Inflammatory macrophage (primary cell): ENCODE results near the gene APPL1.
"Not testable (repeated sequence)": the region's sequence is repeated elsewhere in the genome, so short reads cannot be mapped to it uniquely, and the experiment has no call there.

ENCODE experiments used
- DNase-seq, 2 donors: peaks; one replicate each; pipeline ENCODE4 v3.0.0-alpha.2; 2020 to 2022

Gene APPL1

DNA sequence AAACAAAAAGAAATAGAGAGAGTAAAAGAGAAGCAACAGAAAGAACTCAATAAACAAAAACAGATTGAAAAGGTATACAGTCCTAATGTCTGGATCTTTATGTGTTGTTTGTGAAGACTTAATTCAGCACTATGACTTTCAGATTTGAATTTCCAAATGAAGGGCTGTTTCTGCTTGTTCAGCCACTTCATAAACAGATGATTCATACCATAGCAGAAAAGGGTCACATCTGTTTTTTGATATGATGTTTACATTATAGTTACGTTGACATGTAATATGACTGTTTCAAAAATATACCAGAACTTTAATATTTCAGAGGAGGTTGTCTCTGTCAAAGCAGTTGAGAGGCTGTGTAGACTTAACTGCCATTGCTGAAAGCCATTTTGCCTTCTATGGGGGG is 40.9 kb downstream of the APPL1 start:
- DNase-seq: no peak

DNA sequence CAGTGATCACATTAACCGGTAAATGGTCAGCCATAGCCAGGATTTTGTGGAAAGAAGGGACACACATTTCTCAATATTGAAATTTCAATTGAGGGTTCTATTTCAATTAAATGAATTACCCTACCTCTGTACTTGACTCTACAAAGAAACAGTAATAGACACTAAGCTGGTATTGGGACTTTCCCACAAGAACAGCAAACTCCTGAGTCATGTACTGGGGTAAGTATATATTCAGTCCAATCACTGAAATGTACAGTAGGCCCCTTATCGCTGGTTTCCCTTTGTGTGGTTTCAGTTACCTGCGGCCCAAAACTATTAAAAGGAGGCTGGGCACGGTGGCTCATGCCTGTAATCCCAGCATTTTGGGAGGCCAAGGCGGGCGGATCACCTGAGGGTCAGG is 47.3 kb downstream of the APPL1 start:
- DNase-seq: no peak

DNA sequence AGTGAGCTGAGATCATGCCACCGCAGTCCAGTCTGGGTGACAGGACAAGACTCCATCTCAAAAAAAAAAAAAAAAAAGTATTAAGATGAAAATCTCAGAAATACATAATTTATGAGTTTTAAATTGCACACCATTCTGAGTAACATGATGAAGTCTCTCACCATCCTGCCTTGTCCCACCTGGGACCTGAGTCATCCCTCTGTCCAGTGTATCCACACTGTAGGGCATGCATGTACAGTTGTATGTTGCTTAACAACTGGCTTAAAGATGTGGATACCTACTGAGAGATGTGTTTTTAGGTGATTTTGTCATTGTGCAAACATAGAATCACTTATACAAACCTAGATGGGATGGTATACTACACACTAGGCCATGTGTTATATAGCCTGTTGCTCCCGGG is 47.9 kb downstream of the APPL1 start:
- DNase-seq: no peak

DNA sequence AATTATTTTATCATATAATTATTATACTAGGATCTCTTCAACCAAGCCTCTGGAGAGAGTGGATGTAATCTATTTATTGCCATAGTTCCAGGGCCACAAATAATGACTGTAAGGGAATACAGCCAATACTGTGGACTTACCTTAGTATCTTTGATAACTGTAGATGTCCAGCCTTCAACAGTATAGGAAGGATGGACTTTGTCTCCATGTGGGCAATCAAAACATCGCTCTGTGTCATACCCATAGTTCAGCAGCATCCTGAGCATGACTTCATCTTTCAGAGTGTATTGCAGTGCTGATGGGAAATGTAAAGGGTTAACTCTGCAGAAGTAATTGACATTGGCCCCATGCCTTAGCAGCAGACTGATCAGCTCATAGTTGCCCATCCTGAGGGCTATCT is 50.7 kb downstream of the APPL1 start:
- DNase-seq: no peak

DNA sequence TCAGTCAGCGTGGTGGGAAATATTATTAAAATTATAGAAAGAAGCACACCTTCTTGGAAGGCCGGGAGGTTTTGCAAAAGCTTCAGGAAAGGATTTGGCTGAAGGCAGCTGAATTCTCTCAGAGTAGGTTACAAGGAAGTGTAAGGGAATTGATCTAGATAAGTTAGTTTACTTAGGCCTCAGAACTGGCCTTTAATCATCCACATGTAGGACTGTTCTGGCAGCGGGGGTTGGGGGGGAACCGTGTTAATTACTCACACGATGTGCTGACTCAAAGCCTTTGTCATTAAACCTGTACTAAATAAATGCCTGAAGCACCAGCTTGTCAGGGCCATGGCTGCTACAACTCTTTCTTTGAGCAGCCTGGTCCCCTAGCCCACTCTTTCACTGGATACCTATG is 52.2 kb downstream of the APPL1 start:
- no peak for DNase-seq

DNA sequence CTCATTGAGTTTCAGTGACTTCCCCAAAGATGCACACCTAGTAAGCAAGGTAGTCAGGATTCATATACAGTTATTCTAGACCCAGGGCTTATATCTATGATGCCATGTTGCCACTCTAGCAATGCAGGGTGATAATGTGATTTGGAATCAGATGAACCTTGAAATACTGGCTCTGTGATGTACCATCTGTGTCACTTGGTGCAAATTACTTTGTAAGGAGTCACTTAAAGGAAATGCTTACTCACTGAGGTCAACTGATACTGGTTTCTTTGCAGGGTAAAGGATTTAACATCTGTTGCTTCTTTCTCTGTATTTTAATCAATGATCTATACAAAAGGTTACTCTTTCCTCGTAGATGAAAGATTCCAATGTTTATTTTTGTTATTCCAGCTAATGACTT is 54.2 kb downstream of the APPL1 start:
- DNase-seq: no peak

DNA sequence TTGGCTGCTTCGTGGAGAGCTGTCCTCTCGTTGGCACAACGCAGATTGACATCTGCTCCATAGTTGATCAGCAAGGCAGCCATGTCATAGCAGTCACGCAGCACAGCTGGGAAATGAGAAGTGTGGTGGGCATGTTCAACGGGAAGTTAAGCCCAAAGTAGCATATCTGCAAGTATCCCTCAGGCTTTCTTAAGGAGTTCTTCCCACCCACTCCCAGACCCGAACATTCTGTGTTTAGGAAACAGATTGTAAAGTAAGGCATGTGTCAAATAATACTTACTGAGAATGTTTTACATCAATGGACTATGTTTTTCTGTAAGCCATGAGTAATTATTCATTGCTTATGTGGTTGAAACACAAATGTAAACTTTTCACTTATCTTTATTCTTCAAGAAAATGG is 55.8 kb downstream of the APPL1 start:
- DNase-seq: peak in 1 of 2 donors; percentile 35

DNA sequence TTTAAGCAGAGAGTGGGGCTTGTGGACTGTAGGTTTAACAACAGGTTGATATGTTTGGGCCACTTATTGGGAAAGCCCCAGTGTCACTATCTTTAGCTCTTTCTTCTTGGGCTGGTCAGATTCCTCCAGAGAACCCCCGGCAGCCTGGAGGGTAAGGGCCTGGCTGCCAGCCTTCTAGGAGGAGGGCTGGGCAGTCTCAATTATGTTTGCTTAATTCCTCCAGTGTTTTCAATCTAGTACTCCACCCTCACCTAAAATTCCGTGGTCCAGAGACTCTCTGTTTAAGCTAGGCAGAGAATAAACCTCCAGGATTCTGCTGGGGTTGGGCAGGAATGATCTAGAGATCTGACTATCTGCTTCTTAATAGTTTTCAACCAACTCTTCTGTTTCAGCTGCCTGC is 59.7 kb downstream of the APPL1 start:
- no peak for DNase-seq

DNA sequence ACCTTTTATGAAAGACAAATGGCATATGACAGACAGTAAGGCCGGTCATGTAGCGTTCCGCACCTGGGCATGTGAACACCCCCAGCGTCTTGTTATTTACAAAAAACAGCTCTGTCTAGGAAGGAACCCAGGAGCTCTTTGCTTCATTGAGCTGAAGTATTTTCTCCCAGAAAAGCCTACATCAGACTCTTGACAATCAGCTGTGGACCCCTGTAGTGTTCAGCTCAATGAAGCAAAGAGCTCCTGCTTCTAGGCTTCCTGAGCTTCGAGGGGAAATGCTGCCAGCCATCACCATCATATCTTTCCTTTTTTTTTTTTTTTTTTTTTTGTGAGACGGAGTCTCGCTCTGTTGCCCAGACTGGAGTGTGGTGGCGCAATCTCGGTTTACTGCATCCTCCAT is 60.9 kb downstream of the APPL1 start:
- no peak for DNase-seq

DNA sequence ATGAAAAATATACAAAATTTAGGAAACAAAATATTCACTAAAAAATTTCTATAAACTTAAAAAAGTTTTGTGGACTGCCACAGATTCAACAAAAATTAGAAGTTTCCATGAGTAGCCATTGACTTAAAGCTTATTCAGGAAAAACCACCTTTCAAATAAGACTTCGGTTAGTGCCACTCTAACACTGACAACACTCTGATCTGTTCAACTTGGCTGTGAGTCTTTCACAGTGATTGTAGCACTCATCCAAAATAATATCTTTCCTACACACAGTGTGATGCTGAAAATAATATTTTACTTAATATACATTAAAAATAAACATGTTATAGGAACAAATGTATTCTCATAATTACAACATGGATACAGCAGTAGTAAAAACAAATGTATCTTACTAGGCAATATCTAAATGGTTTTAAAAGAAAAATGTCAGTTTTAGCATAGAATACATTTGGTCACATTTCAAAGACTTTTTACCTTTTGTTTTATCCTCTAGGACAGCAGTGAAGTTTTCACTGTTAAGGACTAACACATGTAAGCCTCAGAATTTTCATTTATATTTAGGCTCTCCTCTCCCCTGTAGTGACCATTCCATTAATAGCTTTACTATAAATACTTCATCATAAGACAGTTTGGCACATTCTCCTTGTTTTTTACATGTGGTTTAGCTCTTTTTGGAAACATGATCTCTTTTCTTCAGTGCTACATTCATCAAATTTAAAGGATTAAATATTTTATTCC is 64.8 kb downstream of the APPL1 start, which contains the start of gene ASB14:
Gene ASB14, minus strand, starts transcription at position 527 of the 738 bp plus-strand sequence. CDS start 652 bp downstream, outside the sequence.
- DNase-seq: no peak

DNA sequence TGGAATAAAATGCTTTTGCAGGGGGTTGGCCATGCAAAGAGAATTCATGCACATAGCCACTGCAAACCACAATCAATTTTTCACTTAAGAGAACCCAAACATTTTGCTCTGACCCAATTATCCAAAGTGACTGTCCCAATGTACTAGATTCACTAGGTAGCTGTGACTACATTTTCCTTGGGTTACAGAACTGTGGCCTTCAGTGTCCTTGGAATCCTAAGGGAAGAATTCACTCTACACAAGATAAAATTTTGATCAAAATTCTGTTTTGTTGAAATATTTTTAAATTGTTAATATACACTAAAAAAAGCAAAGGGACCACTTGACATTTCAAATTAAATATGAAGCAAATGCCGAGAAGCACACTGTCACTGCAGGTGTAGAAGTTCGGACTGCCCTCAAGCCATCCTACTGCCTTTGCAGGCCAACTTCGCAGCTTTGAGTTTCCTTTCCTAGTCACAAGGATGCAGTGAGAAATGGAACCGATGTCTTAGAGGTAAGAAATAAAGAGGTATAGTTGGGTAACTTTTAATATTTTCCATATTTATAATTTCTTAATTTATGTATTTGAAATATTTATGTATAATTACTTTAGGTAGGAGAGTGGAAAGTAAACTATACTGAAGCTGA is 65.5 kb downstream of the APPL1 start:
- DNase-seq: no peak

DNA sequence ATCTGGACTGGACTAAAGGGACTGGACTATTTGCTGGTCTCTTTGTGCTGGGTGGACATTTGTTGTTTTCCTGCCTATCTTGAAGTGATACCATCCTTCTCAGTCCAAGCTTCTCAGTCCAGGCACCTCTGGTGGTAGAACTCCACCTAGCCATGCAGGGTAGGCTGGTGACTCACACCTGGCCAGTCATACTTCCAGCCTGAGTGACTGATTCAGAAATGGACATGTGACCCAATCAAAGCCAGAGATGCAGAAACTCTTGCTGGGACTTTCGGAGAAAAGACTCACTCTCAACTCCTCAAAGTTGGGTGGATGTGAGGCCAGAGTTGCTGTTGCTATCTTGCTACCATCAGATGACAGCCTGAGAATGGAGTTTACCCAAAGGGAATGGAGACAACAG is 70.5 kb downstream of the APPL1 start:
- no peak for DNase-seq

DNA sequence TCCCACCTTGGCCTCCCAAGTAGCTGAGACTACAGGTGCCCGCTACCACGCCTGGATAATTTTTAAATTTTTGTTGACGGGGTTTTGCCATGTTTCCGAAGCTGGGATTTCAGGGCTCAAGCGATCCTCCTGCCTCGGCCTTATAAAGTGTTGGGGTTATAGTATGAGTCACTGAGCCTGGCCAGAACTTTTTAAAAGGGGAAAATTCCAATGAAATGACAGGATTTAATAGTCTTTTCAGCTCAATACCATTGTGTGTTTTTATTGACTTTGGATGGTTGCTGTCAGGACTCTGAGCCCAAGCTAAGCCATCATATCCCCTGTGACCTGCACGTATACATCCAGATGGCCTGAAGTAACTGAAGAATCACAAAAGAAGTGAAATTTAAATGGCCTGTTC is 76.0 kb downstream of the APPL1 start:
- not testable (repeated sequence) for DNase-seq

DNA sequence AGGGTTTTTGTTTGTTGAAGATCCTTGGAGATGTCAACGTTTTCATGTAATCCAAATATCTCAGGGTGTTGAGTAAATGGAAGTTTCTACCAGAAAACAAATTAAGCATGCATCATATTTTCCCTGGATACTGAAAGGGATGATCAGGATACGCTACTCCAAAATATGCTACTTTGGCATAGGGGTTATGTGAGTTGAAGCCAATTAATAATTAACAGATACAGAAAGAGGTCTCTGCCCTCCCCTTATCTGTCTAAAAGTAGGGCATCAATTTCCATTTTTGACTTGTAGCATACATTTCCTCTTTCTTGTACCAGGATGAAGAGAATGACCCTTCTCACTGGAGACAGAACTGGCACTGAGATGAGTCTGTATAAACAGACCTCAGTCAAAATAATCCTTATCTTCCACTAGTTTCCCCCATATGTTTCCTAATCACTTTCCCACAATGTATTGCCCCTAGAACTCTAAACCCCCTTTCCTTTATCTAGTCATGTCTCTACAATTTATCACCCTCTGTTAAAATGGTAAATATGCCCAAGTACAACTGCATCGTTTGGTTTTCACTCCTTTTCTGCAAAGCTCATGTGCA is 82.3 kb downstream of the APPL1 start:
- DNase-seq: no peak

DNA sequence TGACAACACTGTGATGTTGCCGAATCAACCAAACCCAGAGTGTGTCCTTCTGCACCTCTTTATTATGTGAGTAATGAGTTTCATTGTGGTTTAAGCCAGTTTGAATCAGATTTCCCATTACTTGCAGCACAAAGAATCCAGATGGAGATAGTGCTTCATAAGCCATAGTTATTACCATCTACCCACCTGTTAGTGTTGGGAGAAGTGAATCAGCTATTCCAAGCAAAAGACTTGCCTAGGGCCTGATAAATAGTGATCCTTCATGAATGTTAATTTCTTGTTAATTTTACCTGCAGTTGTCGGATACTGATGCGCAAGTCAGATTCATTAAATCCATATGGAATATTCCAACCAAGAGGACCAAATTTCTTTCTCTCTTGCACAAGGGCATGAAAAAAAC is 86.7 kb downstream of the APPL1 start:
- DNase-seq: no peak
